Urothelium cell line (cell line): ENCODE data around the gene CD7.

Source experiments
- DNase-seq: peaks from one replicate; pipeline ENCODE4 v3.0.0; 2011; ENCODE audit warnings: low spot score, mixed read lengths
- FAIRE-seq: peaks from 2 replicates; lab custom pipeline; 2011; peaks lifted over from hg19 to GRCh38; lab: Jason Lieb, UNC

The CD7 gene

GRCh38 chr17:82329683-82330321, 12.4 kb upstream of the CD7 start:
- FAIRE-seq = no peak
- no peak for DNase-seq

DNA sequence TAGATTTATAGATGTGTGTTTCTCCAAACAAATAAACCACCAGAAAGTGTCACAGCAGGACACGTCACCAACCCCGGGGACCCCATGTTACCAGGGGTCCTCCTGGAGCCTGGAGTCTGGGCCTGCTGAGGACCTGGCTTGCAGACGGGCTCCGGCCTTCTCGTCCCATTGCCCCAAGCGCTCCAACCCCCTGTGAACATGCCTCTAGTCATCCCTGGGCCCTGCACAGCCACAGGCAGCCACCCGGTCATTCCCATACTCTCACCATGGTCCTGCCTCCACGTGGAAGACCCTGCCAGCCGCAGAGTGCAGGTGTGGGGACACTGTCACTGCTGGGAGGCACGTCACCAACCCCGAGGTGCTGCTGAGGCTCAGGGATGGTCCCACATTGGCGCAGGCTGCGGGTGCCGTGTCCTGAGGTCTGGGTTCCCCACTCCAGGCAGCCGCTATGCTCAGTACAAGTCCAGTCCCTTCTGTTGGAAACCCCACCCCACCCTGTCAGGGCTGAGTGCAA, 11.6 kb upstream of the CD7 start:
- FAIRE-seq = peak; percentile 93
- DNase-seq = no peak

- FAIRE-seq (peak; percentile 20), DNase-seq (no peak)
Observed at GRCh38 chr17:82328141-82328993, 11.0 kb upstream of the CD7 start.

- no peak for DNase-seq
- no peak for FAIRE-seq
Observed at GRCh38 chr17:82327757-82328140, 10.3 kb upstream of the CD7 start.

- no peak for FAIRE-seq
Observed at GRCh38 chr17:82327289-82327688, 9.9 kb upstream of the CD7 start.

DNA sequence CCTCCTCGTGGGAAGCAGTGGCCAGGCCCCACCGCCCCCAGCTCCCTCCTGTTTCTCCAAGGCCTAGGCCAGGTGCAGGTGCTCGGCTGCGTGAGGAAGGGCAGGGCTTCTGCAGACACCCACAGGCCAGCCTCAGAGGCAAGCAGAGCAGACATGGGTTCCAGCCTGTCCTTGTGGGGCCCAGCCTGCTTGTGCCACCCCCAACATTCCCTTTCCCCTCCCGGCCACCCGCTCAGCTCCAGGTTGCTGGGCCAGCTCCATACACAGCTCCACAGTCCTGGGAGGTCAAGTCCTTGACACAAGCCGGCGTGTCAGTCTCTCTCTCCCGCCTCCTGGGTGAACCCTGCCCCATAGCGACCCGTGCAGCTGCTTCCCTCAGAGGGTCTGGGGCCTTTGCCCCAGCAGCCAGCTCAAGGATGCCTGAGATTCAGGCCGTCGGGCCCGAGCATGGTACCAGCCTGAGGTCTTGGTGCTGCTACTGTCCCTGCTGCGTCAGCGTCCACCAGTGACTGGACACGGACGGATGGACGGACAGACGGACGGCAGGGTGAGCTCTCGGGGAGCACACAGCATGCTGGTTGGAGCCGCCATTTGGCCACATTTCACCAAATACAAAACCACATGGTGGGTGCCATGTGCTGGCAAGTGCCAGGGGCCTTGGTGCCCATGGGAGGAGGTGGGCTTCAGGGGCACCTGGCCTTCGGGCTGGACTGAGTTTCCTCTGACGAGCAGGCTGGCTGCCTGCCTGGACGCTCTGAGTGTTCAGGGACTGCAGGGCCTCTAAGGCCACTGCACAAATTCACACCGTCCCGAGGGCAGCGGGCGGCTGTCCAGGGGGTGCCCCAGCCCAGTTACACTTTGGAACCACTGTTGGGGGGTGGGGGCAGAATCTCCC, 8.1 kb upstream of the CD7 start:
- FAIRE-seq (no peak), DNase-seq (no peak)

More at GRCh38 chr17:82327289-82327688, 9.9 kb upstream of the CD7 start:
- no peak for DNase-seq

DNA sequence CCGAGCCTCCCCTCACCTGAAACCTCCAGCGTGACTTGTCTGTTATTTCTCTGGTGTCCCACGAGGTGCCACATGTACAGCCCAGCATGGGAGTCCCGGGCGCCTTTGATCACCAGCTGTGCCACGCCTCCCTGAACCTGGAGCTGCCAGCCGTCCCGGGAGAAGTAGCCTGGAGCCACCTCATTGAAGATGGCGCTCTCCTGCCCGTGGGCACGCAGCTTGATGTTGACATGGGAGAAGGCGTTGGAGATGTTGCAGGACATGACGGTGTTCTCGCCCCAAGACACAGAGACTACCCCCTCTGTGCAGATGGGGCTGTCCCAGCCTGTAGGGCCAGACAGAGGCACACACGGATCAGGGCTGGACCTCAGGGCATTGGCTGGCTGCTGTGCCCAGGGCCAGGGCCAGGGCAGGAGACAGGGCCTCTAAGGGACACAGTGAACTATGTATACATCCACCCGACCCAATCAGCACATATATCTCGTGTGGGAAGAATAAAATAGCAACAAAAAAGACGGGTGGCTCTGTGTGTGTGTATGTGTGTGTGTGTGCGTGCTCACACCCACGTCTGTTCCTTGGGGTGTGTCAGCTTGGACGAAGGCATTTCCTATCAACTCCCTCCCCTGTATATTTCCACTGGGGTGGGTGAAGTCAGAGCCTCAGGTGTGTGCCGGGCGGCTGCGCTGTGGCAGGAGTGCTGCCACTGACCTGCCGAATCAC, 7.3 kb upstream of the CD7 start:
- no peak for DNase-seq
- peak; percentile 86 for FAIRE-seq

DNA sequence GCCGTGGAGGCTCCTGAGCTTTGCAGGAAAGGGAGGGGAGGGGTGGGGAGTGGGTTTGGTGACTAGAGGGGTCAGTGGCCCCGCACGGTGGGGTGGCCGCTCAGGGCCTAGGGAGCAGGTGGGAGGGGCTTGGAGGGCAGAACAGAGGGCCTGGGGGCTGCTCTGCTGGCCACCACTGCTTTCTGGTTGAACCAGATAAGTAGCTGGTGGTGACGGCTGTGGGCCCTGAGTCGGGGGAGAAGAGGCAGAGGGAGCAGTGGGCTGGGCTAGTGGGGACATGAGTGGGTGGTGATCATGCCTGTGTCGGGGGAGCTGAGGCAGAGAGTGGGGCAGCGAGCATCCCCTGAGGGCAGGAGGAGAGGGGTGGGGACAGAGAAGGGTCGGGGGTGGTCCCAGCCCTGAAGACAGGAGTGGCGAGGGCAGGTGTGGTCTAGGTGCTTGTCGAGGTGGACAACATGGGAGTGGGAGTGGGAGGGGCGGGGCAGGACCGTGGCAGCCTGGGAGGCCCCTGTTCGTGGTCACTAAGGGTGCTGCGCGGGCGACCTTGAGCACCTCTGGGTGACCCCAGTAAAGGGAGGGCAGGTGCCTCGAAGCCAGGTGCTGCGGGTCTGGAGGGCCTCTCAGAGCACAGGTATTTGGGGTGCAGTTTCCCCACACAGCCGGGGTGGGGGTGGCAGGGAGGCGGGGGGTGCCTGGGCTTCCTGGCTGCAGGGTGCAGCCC, 6.3 kb upstream of the CD7 start:
- FAIRE-seq (no peak), DNase-seq (no peak)

DNA sequence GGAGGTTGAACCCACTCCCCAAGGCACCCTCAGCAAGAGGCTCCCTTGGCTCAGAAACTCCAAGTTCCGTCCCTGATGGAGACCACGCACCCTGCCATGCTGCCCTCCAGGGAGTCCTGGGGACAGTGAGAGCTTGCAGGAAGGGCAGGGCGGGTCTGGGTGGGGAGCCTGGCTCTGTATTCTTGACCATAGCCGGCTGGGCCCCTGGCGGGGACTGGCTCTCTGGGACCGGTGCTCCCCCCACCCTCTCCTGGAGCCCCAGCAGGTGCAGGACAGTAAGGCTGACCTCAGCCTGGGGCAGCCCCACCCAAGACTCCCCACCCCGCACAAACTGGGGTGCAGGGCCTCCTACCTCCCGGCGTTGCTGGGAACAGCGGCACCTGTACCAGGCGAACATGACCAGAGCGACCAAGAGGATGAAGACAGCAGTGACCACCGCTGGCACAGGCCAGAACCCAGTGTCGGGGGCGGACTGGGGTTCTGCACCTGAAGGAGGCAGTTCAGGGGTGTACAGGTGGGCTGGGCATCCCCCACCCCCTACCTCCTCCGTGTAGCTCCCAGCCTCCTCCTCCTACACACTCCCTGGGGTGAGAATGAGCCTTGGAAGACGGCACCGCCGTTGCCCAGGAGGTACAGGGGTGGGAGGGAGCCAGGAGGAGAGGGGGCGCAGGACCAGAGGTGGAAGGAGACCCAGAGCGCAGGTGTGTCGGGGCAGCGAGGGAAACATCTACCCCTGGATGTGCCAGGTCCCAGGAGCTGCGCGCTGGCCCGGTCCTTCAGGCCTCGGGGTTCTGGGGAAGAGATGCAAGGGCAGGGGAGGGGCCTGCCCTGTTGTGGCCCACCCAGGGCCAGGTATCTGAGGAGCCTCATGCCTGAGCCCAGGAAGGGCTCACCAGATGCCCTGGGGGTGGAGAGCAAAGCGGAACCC, 5.4 kb upstream of the CD7 start:
- DNase-seq (no peak), FAIRE-seq (peak; percentile 32)

DNA sequence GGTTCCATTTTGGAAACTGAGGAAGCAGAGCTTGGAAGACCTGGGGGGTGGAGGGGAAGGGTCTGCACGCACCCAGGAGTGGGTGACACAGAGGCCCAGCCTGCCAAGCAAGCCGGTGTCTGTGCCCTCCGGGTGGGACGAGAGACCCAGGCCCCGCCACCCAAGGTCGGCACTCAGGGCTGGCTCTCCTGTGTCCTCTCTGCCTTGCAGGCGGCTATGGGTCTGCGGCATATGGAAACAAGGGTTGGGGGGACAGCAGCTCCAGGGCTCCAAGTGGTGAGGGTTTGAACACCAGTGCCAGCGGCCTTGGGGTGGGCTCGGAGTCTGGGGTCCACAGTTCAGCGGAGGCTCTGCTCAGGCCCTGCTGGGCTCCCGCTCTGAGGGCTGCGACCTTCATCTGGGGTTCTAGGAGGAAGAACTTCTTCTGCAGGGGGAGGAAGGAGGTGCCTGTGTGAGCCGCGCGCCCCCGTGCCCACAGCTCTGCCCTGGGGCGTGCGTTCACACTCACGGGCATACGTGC, 4.6 kb upstream of the CD7 start:
- no peak for DNase-seq
- no peak for FAIRE-seq

DNA sequence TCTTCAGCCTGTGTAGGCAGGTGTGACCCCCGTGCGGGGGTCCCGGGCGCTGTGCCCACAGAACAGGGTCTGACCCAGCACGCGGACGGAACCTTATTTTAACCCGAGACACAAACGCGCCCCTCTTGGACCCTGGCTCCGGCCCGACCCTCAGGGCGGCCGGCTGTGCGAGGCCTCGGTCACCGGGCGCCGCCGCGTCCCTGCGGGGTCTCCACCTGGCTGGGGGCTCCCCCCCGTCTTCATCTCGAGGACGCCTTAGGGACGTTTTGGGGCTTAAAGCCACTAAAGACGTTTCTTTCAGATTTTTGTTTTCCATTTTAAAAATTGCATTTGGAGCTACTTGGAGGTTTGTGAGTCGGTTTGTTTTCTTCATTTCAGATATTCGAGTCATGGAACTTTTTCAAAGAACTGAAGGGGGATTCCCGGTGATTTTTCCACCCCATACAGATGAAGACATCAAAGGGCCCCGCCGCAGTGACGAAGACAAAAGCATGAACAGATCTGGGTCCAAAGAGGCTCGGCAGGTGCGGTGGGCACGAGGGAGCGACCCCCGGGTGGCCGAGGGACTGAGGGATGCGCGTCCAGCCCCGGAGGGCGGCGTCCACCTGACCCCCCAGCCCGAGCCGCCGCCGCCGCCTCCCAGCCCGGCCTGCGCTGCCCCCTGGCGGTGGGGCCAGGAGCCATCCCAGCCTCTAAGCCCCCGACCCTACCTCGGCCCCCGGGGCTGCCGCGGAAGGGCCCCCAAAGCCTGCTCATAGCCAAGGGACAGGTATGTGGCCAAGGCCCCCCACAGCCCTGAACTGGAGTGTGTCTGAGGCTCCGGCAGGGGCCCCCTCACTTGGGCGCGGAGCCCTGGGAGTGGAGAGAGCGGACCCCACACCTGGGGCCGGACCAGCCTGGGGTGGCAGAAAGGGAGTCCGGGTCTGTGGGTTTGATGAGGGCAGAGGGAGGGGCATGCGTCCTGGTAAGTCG, 3.8 kb upstream of the CD7 start:
- DNase-seq = peak; percentile 67
- FAIRE-seq = no peak

DNA sequence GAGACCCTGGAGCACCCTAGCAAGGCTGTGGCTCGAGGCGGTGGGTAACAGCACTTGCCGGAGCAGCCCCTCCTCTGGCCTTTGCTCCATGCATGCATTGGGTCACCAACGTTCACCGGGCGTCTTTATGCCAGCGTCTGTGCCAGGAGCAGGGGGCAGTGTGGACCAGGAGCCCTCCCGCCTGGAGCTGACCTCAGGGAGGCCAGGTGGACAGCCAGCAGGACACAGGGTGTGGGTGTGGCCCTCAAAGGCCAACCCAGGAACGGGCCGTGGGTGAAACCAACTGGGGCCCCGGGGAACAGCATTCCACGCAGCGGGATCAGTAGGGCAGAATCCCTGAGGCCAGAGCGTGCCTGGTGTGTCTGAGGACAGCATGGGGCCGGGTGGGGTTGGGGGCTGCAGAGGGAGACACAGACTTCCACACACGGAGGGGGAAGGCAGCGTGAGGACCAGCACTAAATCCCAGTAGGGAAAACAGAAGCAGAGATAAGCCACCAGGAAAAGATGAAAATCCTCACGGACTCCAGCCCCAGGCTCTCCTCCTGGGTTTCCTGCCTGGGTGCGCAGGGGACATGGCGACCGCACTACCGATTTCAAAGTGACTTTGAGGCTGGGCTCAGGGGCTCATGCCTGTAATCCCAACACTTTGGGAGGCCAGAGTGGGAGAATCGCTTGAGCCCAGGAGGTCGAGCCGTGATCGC, 2.9 kb upstream of the CD7 start:
- FAIRE-seq (no peak), DNase-seq (no peak)

DNA sequence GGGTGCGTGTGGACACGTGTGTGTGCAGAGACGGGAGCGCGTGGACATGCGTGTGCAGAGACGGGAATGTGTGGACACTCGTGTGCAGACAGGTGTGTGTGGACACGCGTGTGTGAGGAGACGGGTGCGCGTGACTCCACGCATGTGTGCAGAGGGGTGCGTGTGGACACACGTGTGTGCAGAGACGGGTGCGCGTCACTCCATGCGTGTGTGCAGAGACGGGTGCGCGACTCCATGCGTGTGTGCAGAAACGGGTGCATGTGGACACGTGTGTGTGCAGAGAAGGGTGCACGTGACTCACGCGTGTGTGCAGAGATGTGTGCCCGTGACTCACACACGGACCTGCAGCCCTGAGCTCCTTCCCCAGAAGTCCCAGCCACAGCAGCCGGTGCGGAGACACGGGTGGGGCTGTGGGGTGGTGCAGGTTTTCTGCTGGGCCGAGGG, 2.2 kb upstream of the CD7 start:
- FAIRE-seq (no peak), DNase-seq (no peak)

GRCh38 chr17:82318772-82319606, 1.6 kb upstream of the CD7 start:
- FAIRE-seq (peak; percentile 99), DNase-seq (no peak)

DNA sequence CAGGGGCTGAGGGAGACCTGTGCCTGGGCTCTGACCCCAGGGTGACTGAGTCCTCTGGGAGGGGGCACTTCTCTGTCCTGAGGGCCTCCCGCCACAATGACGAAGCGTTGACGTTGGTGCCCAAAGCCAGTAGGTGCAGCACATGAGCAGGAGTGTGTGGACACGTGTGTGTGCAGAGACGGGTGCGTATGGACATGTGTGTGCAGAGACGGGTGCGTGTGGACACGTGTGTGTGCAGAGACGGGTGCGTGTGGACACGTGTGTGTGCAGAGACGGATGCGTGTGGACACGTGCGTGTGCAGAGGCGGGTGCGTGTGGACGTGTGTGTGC, 726 bp upstream of the CD7 start:
- no peak for DNase-seq
- no peak for FAIRE-seq
